ENCODE measurements around the gene SHROOM4.

- TF ChIP-seq POLR2AphosphoS5 (IDR thresholded peaks at IDR 0.05; ENCODE audit: low read depth, low read length) (no peak), TAF1 (IDR thresholded peaks at IDR 0.05; ENCODE audit: borderline replicate concordance, insufficient read depth, low read length) (no peak), SIN3A (IDR thresholded peaks at IDR 0.05; ENCODE audit: borderline replicate concordance, insufficient read depth, low read length) (no peak)
- TF ChIP-seq, protein P1, sequence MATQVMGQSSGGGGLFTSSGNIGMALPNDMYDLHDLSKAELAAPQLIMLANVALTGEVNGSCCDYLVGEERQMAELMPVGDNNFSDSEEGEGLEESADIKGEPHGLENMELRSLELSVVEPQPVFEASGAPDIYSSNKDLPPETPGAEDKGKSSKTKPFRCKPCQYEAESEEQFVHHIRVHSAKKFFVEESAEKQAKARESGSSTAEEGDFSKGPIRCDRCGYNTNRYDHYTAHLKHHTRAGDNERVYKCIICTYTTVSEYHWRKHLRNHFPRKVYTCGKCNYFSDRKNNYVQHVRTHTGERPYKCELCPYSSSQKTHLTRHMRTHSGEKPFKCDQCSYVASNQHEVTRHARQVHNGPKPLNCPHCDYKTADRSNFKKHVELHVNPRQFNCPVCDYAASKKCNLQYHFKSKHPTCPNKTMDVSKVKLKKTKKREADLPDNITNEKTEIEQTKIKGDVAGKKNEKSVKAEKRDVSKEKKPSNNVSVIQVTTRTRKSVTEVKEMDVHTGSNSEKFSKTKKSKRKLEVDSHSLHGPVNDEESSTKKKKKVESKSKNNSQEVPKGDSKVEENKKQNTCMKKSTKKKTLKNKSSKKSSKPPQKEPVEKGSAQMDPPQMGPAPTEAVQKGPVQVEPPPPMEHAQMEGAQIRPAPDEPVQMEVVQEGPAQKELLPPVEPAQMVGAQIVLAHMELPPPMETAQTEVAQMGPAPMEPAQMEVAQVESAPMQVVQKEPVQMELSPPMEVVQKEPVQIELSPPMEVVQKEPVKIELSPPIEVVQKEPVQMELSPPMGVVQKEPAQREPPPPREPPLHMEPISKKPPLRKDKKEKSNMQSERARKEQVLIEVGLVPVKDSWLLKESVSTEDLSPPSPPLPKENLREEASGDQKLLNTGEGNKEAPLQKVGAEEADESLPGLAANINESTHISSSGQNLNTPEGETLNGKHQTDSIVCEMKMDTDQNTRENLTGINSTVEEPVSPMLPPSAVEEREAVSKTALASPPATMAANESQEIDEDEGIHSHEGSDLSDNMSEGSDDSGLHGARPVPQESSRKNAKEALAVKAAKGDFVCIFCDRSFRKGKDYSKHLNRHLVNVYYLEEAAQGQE (IDR thresholded peaks at IDR 0.05; ENCODE audit: insufficient read depth in 1 of 2, low read depth in 2 of 2, low read length in 2 of 2) = no peak
Measured at GRCh38 chrX:50765986-50766385, 48.0 kb downstream of the SHROOM4 start.
